ENCODE data around the gene OBSL1.

OBSL1 gene

GRCh38 chr2:219548990-219549389, 22.3 kb downstream of the OBSL1 start:
- no peak for DNase-seq

- no peak for DNase-seq
Measured at GRCh38 chr2:219547621-219548020, 23.7 kb downstream of the OBSL1 start.

- DNase-seq: no peak
Measured at GRCh38 chr2:219545943-219546352, 25.4 kb downstream of the OBSL1 start.

GRCh38 chr2:219545295-219545942, 25.9 kb downstream of the OBSL1 start:
- DNase-seq: no peak

- DNase-seq: no peak
Measured at GRCh38 chr2:219544567-219544966, 26.8 kb downstream of the OBSL1 start.

GRCh38 chr2:219543596-219544358, 27.6 kb downstream of the OBSL1 start, which contains the start of the genes CHPF and TMEM198:
CHPF (minus strand) TSS chr2:219543809; CDS start chr2:219543538, 271 bp downstream.
TMEM198 (plus strand) TSS chr2:219544028; CDS start chr2:219544728, 700 bp downstream.
- DNase-seq: peak; percentile 96

- DNase-seq: no peak
Measured at GRCh38 chr2:219542931-219543595, 28.3 kb downstream of the OBSL1 start.

- peak; percentile 93 for DNase-seq
Measured at GRCh38 chr2:219541611-219542180, 29.6 kb downstream of the OBSL1 start.

- no peak for DNase-seq
Measured at GRCh38 chr2:219540784-219541504, 30.4 kb downstream of the OBSL1 start.

- no peak for DNase-seq
Measured at GRCh38 chr2:219539926-219540678, 31.2 kb downstream of the OBSL1 start.

GRCh38 chr2:219538956-219539788, 32.2 kb downstream of the OBSL1 start:
- no peak for DNase-seq

- DNase-seq: no peak
Measured at GRCh38 chr2:219538504-219538951, 32.8 kb downstream of the OBSL1 start.

GRCh38 chr2:219537657-219538488, 33.5 kb downstream of the OBSL1 start:
- DNase-seq: no peak

- DNase-seq: no peak
Measured at GRCh38 chr2:219536967-219537366, 34.4 kb downstream of the OBSL1 start.

GRCh38 chr2:219536425-219536824, 34.9 kb downstream of the OBSL1 start:
- no peak for DNase-seq

- DNase-seq: no peak
Measured at GRCh38 chr2:219533930-219534661, 37.2 kb downstream of the OBSL1 start.

- DNase-seq: no peak
Measured at GRCh38 chr2:219532378-219532649, 39.0 kb downstream of the OBSL1 start.

GRCh38 chr2:219531639-219532377, 39.5 kb downstream of the OBSL1 start:
- no peak for DNase-seq
